Forelimb muscle (tissue), 1 donor: Measurements from ENCODE around the gene CLEC11A. TPM values are rescaled to one million over a fixed set of nuclear protein-coding genes. Genes with fewer than 3 reads are reported as not detected.
"Not testable (repeated sequence)": the region's sequence is repeated elsewhere in the genome, so short reads cannot be mapped to it uniquely, and the experiment has no call there.

ENCODE experiments used
- DNase-seq: peaks from one replicate; pipeline ENCODE4 v3.0.0-alpha.2; 2013; ENCODE audit warnings: low read depth
- polyA plus RNA-seq: library from polyadenylated mRNA; unstranded; fragments of 120-200 nt; gene quantifications from one replicate; pipeline ENCODE4 v1.2.1, GENCODE V29; 2013; ENCODE audit not compliant: insufficient read length

Gene CLEC11A
- polyA plus RNA-seq, 1 donor: 24.4 TPM

DNA sequence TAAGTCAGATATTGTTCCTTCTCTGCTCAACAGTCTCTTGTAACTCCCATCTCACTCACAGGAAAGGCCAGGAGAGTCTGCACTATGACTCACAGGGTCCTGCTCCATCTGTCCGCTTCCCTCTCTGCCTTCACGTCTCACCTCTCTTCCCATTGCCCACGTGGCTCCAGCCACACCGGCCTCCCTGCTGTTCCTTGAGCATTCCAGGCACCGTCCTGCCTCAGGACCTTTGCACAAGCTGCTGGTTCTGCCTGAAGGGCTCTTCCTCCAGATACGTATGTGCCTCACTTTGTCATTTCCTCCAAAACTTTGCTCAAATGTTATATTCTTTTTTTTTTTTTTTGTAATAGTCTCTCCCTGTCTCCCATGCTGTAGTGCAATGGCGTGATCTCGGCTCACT, 33.1 kb downstream of the CLEC11A start:
- not testable (repeated sequence) for DNase-seq

- DNase-seq: not testable (repeated sequence)
Observed at GRCh38 chr19:50757624-50758023, 34.5 kb downstream of the CLEC11A start.

GRCh38 chr19:50759076-50759475, 35.9 kb downstream of the CLEC11A start:
- DNase-seq: not testable (repeated sequence)

GRCh38 chr19:50759886-50760285, 36.7 kb downstream of the CLEC11A start:
- no peak for DNase-seq

DNA sequence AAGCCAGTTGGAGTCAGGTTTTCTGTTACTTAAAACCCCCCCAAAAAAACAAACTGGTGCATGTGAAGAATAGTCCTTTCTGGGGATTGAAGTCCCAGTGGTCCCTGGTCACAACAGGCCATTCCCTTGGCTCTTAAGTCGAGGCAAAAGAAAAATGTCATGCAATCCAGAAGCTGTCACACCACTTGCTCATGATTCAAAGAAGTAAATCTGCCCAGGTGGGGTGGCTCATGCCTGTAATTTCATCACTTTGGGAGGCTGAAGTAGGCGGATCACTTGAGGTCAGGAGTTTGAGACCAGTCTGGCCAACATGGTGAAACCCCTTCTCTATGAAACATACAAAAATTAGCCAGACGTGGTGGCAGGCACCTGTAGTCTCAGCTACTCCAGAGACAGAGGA, 38.3 kb downstream of the CLEC11A start:
- not testable (repeated sequence) for DNase-seq

DNA sequence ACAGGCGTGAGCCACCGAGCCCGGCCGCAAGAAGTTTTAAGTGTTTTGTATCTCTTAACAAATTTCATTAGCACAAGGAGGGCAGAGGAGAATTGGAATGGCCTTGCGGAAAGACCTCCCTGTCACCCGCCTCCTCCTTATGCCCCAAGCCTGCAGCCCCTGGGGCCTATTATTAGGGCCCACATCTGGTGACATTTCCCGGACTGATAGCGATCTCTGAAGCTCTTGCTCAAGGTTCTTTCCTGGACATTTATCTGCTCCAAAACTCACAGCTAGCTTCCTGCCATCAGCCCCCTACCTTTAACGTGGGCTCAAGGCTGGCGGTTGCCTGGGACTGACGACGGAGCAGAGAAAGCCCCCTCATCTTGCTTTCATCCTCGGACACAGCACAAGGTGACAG, 40.4 kb downstream of the CLEC11A start:
- DNase-seq: not testable (repeated sequence)

DNA sequence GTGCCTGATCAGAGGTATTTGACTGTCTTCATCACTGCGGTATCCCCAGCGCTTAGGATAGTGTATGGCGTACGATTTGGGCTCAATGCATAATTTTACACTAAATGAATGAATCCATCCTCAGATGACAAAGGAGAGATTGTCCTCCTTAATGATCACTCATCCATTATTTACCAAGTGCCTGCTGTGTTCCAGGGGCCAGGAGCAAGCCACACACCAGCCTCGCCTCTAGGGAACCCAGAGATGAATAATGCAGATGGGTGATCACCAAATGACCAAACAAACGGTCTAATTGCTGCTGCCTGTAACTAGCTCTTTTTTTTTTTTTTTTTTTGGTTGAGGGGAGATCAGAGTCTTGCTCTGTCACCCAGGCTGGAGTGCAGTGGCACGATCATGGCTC, 41.2 kb downstream of the CLEC11A start:
- no peak for DNase-seq

DNA sequence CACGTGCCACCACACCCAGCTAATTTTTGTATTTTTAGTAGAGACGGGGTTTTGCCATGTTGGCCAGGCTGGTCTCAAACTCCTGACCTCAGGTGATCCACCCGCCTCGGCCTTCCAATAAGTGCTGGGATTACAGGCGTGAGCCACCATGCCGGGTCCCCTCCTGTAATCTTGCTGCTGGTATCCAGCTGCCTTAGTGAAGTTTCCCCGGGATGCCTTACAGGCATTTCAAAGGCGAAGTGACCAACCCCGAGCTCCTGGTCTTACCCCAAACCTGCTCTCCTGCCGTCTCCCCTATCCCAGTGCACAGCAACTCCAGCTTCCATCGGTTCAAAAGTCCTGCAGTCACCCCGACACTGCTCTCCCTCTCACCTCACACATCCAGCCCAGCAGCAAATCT, 43.6 kb downstream of the CLEC11A start:
- not testable (repeated sequence) for DNase-seq

GRCh38 chr19:50767263-50767662, 44.1 kb downstream of the CLEC11A start:
- not testable (repeated sequence) for DNase-seq

GRCh38 chr19:50768277-50768676, 45.1 kb downstream of the CLEC11A start:
- DNase-seq: no peak

DNA sequence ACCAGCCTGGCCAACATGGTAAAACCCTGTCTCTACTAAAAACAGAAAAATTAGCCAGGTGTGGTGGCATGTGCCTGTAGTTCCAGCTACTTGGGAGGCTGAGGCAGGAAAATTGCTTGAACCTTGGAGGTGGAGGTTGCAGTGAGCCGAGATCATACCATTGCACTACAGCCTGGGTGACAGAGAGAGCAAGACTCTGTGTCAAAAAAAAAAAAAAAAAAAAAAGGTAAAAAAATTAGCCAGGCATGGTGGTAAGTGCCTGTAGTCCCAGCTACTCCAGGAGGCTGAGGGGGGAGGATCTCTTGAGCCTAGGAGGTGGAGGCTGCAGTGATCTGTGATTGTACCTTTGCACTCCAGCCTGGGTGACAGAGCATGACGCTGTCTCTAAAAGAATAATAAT, 47.0 kb downstream of the CLEC11A start, which contains the start of gene GPR32:
GPR32 (plus strand) TSS at position 301 of the 400 bp plus-strand sequence. CDS start 137 bp downstream, outside the sequence.
- not testable (repeated sequence) for DNase-seq

DNA sequence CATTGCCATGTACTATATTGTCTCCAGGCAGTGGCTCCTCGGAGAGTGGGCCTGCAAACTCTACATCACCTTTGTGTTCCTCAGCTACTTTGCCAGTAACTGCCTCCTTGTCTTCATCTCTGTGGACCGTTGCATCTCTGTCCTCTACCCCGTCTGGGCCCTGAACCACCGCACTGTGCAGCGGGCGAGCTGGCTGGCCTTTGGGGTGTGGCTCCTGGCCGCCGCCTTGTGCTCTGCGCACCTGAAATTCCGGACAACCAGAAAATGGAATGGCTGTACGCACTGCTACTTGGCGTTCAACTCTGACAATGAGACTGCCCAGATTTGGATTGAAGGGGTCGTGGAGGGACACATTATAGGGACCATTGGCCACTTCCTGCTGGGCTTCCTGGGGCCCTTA, 47.7 kb downstream of the CLEC11A start:
- no peak for DNase-seq

- no peak for DNase-seq
Observed at GRCh38 chr19:50772476-50772875, 49.3 kb downstream of the CLEC11A start.

GRCh38 chr19:50772912-50773311, 49.7 kb downstream of the CLEC11A start:
- DNase-seq: not testable (repeated sequence)

- DNase-seq: not testable (repeated sequence)
Observed at GRCh38 chr19:50773454-50773853, 50.3 kb downstream of the CLEC11A start.

Other genes with a start within 250 kb of the CLEC11A start
- 117 TPM for gene EMC10, start 246.9 kb upstream of the CLEC11A start, polyA plus RNA-seq
- gene GARIN5A, start 246.5 kb upstream of the CLEC11A start, polyA plus RNA-seq: 5.7 TPM
- gene JOSD2, start 212.2 kb upstream of the CLEC11A start, polyA plus RNA-seq: 24.6 TPM
- gene ASPDH, start 209.5 kb upstream of the CLEC11A start, polyA plus RNA-seq: 1.4 TPM
- 8.5 TPM for gene LRRC4B, start 154.9 kb upstream of the CLEC11A start, polyA plus RNA-seq
- 0.42 TPM for gene SYT3, start 83.5 kb upstream of the CLEC11A start, polyA plus RNA-seq
- gene C19orf81, start 73.9 kb upstream of the CLEC11A start, polyA plus RNA-seq: 3.8 TPM
- gene SHANK1, start 3.6 kb upstream of the CLEC11A start, polyA plus RNA-seq: 44.4 TPM
- gene GPR32, start 47.1 kb downstream of the CLEC11A start, polyA plus RNA-seq: not detected
- not detected for gene ACP4, start 67.1 kb downstream of the CLEC11A start, polyA plus RNA-seq
- gene KLK1, start 100.4 kb downstream of the CLEC11A start, polyA plus RNA-seq: 0.56 TPM
- not detected for gene KLK15, start 110.2 kb downstream of the CLEC11A start, polyA plus RNA-seq
- not detected for gene KLK3, start 131.6 kb downstream of the CLEC11A start, polyA plus RNA-seq
- gene KLK2, start 150.1 kb downstream of the CLEC11A start, polyA plus RNA-seq: 0.40 TPM
- not detected for gene KLK4, start 188.0 kb downstream of the CLEC11A start, polyA plus RNA-seq
- gene KLK5, start 229.7 kb downstream of the CLEC11A start, polyA plus RNA-seq: not detected
- 0.10 TPM for gene KLK6, start 246.2 kb downstream of the CLEC11A start, polyA plus RNA-seq